Left colon (tissue), 2 donors: ENCODE results near the gene GFOD2. TPM values are rescaled to one million over a fixed set of nuclear protein-coding genes. Genes with fewer than 3 reads are reported as not detected.
A peak's percentile ranks its signal among the peaks of the same experiment; 100 is the strongest.
"Not testable (repeated sequence)": the region's sequence is repeated elsewhere in the genome, so short reads cannot be mapped to it uniquely, and the experiment has no call there.

ENCODE experiments used
- ATAC-seq: fragments of 200-7000 bp; cut with Tn5 transposase; one replicate; pipeline ENCODE4 v1.9.1; 2020; ENCODE audit warnings: mild to moderate bottlenecking, moderate library complexity
- DNase-seq, 2 donors: peaks; one replicate each; pipeline ENCODE4 v3.0.0-alpha.2; 2020
- intact Hi-C, 2 donors: fragments of 100-400 bp; cut with DNase I in 1 of 2; cut with micrococcal nuclease in 1 of 2; formaldehyde crosslinking; loops; one replicate each; pipeline versions ENCODE4 v1.11.2 to v1.14.0; 2022; cut with DNase I, micrococcal nuclease
- long read RNA-seq: library from polyadenylated mRNA; unstranded; transcript quantifications from one replicate; pipeline ENCODE4 v2.0.0, GENCODE V29; 2021
- total RNA-seq, 2 donors: library from RNA; stranded (reverse); fragmentation: NEBNext Ultra II Directional; extraction: Animal tissue kit (Norgen Biotek cat#: 25700); gene quantifications; one replicate each; pipeline ENCODE4 v1.2.1, GENCODE V29; 2021
- donor health status: DM: no; HTN: no; CAD: no.
- donor health status: DM: yes; HTN: yes; CAD: no.

GFOD2 gene
- 10 to 100 TPM; 26.8 to 28.7 TPM for total RNA-seq
- long read RNA-seq, full-length matches to known transcripts, result 37 of 44 reads
- long read RNA-seq, partial matches to known transcripts, result 2 of 44 reads
- long read RNA-seq, other reads (novel, unspliced or antisense), result 5 of 44 reads

- intact Hi-C loops, result no loop called here
- peak; percentile 96 to 99 for DNase-seq
- ATAC-seq, result peak; percentile 95
Measured at GRCh38 chr16:67719048-67719777, at the start of gene GFOD2. Gene GFOD2 (minus strand): TSS chr16:67719316. CDS start chr16:67685715, 33,601 bp downstream.

GRCh38 chr16:67767953-67768352, 48.8 kb upstream of the GFOD2 start:
- no peak for DNase-seq
- ATAC-seq, result no peak
- intact Hi-C loops, result no loop called here

- intact Hi-C loops, result no loop called here
- ATAC-seq, result no peak
Measured at GRCh38 chr16:67766291-67766690, 47.2 kb upstream of the GFOD2 start.

DNA sequence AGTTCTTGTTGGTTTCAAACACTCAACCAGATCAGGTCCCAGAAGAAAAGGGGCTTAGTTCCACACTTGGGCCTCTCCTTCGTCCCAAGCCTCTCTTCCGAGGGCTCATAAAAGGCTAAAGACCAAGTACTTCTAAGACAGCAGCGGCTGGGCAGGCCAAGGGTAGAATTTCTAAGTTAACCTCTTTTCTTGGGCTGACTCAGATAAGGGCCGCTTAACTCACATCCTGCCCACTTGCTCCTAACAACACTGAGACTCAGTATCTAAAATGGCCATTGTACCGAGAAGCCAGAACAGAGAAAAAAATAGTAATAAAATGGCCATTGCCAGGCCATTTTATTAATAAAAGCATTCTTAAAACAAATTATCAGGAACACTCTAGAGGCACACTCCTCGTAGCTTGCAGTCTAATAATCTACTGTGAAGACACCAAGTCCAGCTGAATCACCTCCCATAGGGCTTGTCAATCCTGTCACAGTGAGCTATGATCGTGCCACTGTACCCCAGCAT, 45.1 kb upstream of the GFOD2 start:
- DNase-seq, result no peak
- intact Hi-C loops, result no loop called here
- ATAC-seq, result no peak

More at GRCh38 chr16:67766291-67766690, 47.2 kb upstream of the GFOD2 start:
- DNase-seq, result no peak

- intact Hi-C loops, result no loop called here
- DNase-seq (no peak), ATAC-seq (no peak)
Measured at GRCh38 chr16:67763066-67763465, 44.0 kb upstream of the GFOD2 start.

DNA sequence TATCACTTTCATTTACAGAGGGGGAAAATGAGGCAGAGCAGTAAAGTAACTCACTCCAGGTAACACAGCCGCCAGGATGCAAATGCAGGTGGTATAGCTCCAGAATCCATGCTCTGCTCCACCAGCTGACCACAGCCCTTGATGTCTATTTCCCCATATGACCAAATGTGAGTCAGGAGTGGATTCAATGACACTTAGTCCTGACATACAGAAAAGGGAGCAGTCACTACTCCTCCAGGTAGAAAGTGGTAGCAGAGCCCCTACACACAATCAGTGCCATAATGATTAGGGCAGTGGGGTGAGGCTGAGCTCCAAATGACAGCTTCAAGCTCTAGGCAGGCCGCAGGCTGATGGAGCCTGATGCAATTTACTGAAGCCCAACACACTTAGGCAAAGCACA, 43.3 kb upstream of the GFOD2 start:
- no peak for ATAC-seq
- intact Hi-C loops, result no loop called here
- no peak for DNase-seq

DNA sequence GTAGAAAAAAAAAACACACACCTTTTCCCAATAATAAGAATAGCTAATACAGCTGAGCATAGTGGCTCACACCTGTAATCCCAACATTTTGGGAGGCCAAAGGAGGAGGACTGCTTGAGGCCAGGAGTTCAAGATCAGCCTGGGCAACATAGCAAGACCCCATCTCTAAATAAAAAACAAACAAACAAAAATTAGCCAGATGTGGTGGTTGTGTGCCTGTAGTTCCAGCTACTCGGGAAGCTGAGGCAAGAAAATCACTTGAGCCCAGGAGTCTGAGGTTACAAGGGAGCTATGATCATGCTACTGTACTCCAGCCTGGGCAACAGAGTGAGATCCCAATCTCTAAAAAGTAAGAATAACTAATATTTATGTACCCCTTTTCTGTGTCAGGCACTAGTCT, 42.8 kb upstream of the GFOD2 start:
- DNase-seq, result no peak
- ATAC-seq, result no peak
- intact Hi-C loops, result no loop called here

DNA sequence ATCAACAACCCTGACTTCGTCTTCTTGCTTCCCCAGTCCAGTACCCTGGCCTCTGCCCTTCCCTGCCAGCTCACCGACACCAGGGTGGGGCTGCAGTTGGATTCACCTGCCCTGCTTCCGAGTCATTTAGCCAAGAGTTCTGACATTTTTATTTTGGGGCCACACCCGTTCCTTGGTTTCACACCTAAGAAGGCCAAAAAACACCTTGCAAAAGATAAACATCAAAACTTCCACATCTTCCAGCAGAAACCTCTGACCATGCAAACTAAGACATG, 41.8 kb upstream of the GFOD2 start:
- ATAC-seq (peak; percentile 82), DNase-seq (peak in 1 of 2 donors; percentile 20)
- intact Hi-C loops, result no loop called here

DNA sequence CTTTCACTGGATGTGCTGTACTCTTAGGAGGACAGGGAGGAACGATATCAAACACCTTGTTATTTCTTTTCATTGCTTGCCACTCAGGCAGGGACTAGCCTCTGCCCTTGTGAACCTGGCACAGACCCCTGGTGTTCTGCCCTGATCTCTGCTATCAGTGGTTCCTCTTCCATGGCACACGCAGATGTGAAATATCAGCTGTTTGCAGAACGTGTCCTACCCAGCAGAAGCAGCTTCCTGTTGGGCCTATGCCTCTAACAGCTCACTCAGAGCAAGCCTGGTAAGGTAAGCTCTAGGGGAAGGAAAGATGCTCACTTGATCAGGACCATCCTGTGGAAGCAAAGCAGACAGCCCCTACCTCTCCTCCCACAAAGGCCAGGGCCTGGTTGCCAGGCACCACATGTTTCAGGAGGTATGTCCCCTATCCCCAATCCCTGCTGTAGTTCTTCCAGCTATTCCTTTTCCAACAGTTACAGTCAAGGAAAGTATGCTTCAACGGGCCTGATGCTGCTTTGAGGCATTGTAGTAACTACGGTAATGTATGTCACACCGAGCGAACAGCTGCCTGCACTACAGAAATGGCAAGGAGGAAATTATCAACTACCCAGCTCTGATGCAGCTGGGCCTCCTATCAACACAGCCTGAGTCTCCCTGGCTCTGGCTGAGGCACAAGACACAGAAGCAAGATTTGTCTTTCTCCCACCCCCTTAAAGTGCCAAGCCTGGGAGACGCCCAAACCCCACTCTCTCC, 41.3 kb upstream of the GFOD2 start:
- ATAC-seq, result peak; percentile 46
- DNase-seq, result no peak
- intact Hi-C loops, result no loop called here

- DNase-seq (no peak), ATAC-seq (no peak)
- intact Hi-C loops, result no loop called here
Measured at GRCh38 chr16:67758966-67759365, 39.9 kb upstream of the GFOD2 start.

DNA sequence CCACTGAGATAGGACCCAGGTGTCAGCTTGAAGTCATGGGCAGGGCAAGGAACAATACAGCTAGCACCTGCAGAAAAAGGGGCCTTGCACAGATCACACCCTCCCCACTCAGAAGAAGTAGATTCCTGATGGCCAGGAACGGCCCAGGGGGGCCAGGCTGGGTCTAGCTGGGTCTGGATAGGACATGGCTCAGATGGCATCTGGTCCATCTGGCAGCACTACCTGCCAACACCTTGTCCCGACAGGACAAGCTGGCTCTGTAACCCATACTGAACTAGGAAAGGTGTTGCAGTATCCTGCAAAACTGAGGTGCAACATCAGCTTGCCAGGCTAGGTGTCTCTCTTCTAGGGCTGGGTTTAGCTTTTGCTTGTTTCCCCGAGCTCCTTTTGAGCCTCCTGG, 38.9 kb upstream of the GFOD2 start:
- DNase-seq (no peak), ATAC-seq (no peak)
- intact Hi-C loops, result no loop called here

GRCh38 chr16:67752641-67753040, 33.5 kb upstream of the GFOD2 start:
- no peak for ATAC-seq
- intact Hi-C loops, result no loop called here

DNA sequence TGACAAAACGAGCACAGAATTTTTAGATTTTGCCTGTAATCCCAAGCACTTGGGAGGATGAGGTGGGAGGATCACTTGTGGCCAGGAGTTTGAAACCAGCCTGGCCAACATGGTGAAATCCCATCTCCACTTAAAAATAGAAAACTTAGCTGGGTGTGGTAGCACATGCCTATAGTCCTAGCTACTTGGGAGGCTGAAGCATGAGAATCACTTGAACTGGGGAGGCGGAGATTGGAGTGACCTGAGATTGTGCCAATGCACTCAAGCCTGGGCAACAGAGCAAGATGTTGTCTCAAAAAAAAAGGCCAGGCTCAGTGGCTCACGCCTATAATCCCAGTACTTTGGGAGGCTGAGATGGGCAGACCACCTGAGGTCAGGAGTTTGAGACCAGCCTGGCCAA, 32.2 kb upstream of the GFOD2 start:
- DNase-seq, intact Hi-C loops, ATAC-seq: not testable (repeated sequence)

More at GRCh38 chr16:67752641-67753040, 33.5 kb upstream of the GFOD2 start:
- no peak for DNase-seq

GRCh38 chr16:67750466-67750865, 31.4 kb upstream of the GFOD2 start:
- intact Hi-C loops, result no loop called here
- DNase-seq, result no peak
- ATAC-seq, result no peak

DNA sequence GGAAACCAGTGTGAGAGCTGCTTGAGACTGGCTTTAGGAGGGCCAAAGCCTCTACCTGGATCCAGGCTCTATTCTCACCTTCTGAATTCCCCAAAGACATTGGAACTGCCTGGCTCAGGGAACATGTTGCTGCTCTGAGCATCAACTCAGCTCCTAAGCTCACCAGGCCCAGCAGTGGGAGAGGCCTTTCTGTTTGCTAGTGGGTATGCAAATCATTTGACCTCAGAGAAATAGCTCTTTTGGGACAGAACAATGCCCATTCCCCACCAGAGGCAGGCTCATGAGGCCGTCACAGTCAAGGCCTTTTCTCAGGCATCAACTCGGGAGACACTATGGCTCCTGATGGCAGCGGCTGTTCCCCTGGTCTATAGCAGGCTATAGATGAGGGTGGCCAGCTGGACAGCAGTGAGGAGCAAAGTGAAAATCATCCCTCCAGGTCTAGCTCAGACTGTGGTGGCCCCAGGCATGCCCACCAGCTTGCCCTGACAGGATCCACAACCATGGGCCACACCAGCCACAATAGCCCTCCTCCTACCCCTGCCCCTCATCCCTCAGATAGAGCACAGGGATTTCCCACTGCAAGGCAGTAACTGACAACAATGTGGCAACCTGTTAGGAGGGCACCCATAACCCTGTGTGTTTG, 30.4 kb upstream of the GFOD2 start:
- no peak for ATAC-seq
- no peak for DNase-seq
- intact Hi-C loops, result no loop called here

DNA sequence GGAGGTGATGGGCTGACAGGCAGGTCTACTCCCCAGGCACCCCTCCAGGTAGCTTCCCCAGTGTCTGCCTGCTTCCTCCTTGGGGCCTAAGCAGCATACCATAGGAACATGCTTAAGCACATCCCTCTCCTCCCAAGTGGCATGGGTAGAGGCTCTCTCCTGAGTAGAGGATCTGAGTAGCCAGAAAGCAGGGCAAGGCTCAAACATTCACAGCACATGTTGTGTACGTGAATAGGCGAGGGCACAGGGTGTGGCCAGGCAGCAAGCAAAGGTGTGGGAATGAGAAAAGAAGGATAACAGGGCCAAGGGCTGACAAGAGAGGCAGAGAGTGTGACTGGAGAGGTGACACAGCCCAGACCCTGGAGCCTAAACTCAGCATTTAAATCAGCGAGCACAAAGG, 29.7 kb upstream of the GFOD2 start:
- ATAC-seq (peak; percentile 75), DNase-seq (no peak)
- intact Hi-C loops, result no loop called here

DNA sequence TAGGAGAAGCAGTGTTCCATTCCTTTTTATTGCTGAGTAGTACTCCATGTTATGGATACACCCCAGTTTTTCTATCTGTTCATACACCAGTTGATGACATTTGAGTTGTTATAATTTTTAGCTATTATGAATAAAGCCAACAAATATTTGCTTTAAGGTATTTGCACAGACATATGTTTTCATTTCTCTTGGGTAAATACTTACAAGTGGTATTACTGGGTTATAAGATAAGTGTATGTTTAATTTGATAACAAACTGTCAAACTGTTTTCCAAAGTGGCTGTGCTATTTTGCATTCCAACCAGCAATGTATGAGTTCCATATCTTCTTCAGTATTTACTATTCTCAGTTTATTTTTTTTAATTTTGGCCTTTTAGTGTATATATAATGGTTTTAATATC, 27.7 kb upstream of the GFOD2 start:
- ATAC-seq, result no peak
- intact Hi-C loops, result no loop called here
- no peak for DNase-seq

- intact Hi-C loops, result no loop called here
- DNase-seq (no peak), ATAC-seq (no peak)
Measured at GRCh38 chr16:67741118-67741517, 22.0 kb upstream of the GFOD2 start.

GRCh38 chr16:67740391-67740790, 21.3 kb upstream of the GFOD2 start:
- intact Hi-C loops, result no loop called here
- DNase-seq, result no peak
- no peak for ATAC-seq

DNA sequence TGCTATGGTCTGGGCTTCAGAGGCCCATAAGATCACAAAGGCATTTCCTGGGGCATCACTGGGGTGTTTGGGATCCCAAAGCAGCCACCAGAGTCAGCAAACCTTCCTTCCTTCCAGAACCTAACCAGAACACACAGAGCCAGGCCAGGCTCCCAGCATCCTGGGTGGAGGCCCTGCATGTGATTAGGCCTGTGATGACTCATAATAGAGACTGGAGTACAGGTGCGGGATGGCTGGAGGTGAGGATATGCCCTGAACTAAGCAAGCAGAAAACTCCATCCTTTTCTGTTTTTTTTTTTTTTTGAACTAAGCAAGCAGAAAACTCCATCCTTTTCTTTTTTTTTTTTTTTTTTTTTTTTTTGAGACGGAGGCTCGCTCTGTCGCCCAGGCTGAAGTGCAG, 17.7 kb upstream of the GFOD2 start:
- intact Hi-C loops, result no loop called here
- ATAC-seq (peak; percentile 75), DNase-seq (no peak)
